Hepatic stellate cell (primary cell): ENCODE measurements around the gene CACNB4.

ENCODE experiments used
- DNase-seq: peaks from one replicate; pipeline ENCODE4 v3.0.0; 2011; ENCODE audit warnings: low spot score

CACNB4 gene

GRCh38 chr2:151974988-151975387 lies 123.9 kb downstream of the CACNB4 start:
- no peak for DNase-seq

GRCh38 chr2:151973901-151974199 lies 125.0 kb downstream of the CACNB4 start:
- DNase-seq = no peak

GRCh38 chr2:151973013-151973900 lies 125.6 kb downstream of the CACNB4 start:
- DNase-seq = no peak

GRCh38 chr2:151972241-151973012 lies 126.4 kb downstream of the CACNB4 start:
- DNase-seq = no peak

- no peak for DNase-seq
These were observed 127.4 kb downstream of the CACNB4 start for GRCh38 chr2:151971301-151972051.

GRCh38 chr2:151968770-151969470 lies 129.9 kb downstream of the CACNB4 start:
- DNase-seq = no peak

- DNase-seq = no peak
These were observed 130.8 kb downstream of the CACNB4 start for GRCh38 chr2:151967829-151968722.

- DNase-seq = no peak
These were observed 133.0 kb downstream of the CACNB4 start for GRCh38 chr2:151965884-151966283.

- no peak for DNase-seq
These were observed 137.3 kb downstream of the CACNB4 start for GRCh38 chr2:151961558-151961957.

- no peak for DNase-seq
These were observed 139.6 kb downstream of the CACNB4 start for GRCh38 chr2:151959238-151959637.

- no peak for DNase-seq
These were observed 145.4 kb downstream of the CACNB4 start for GRCh38 chr2:151953467-151953866.

- DNase-seq = no peak
These were observed 146.0 kb downstream of the CACNB4 start for GRCh38 chr2:151952691-151953456.

- no peak for DNase-seq
These were observed 151.1 kb downstream of the CACNB4 start for GRCh38 chr2:151947813-151948165.

GRCh38 chr2:151946899-151947812 lies 151.7 kb downstream of the CACNB4 start:
- peak; percentile 21 for DNase-seq

- DNase-seq = no peak
These were observed 152.5 kb downstream of the CACNB4 start for GRCh38 chr2:151946250-151946884.

- no peak for DNase-seq
These were observed 153.2 kb downstream of the CACNB4 start for GRCh38 chr2:151945602-151946001.

GRCh38 chr2:151945186-151945585 lies 153.7 kb downstream of the CACNB4 start:
- DNase-seq = no peak

- DNase-seq = no peak
These were observed 155.4 kb downstream of the CACNB4 start for GRCh38 chr2:151943461-151943860.
